ENCODE data around the gene USF1.

The USF1 gene

DNA sequence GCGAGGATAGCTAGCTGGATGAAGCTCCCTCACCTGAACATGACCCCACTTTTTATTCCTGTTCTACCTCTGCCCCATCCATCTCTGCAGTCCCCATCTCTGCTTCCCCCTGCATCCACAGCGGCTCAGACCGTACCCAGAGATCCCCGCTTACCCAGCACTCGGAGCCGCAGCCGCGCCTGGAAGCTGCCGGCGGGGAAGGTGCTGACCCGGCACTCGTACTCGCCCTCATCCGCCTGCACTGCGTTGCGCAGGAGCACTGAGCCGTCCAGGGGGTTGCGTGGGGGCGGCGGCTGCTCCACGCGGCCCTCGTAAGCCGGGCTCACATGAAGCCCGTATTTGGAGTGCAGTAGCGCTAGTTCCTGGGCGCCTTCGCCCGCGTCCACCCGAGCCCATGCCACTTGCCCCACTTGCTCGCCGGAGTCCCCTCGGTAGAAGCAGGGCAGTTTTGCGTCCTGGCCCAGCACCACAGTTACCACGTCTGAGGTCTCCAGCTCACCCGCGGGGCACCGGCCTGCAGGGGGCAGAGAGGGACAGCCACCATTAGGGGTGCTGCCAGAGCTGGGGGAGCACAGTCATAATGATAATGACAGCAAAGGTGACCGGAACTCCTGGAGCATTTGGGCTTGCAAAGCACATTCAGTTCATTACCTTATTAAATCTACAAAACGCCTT is 33.8 kb upstream of the USF1 start:
- DNase-seq (ENCODE audit: low read depth), result no peak

DNA sequence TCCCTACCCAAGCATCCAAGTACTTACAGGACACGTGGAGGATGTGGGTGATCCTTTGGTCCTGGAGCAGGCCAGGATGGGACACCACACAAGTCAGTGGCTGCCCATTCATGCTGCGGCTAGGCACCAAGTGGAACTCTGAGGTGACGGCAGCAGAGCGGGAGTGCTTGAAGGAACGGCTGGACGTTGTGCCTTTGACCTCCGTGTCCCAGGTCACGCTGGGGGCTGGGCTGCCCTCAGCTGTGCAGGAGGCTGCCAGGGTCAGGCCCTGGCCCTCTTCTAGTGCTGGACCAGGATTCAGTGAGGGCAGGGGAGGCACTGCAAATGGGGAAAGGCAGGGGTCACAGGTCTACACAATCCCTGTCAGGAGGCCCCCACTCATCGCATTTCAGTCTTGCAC is 31.6 kb upstream of the USF1 start:
- H3K4me3 ChIP-seq (ENCODE audit: control insufficient read depth, low read depth, low read length), result no peak overlapping the region
- DNase-seq (ENCODE audit: low read depth), result no peak
- TF ChIP-seq, protein P1, sequence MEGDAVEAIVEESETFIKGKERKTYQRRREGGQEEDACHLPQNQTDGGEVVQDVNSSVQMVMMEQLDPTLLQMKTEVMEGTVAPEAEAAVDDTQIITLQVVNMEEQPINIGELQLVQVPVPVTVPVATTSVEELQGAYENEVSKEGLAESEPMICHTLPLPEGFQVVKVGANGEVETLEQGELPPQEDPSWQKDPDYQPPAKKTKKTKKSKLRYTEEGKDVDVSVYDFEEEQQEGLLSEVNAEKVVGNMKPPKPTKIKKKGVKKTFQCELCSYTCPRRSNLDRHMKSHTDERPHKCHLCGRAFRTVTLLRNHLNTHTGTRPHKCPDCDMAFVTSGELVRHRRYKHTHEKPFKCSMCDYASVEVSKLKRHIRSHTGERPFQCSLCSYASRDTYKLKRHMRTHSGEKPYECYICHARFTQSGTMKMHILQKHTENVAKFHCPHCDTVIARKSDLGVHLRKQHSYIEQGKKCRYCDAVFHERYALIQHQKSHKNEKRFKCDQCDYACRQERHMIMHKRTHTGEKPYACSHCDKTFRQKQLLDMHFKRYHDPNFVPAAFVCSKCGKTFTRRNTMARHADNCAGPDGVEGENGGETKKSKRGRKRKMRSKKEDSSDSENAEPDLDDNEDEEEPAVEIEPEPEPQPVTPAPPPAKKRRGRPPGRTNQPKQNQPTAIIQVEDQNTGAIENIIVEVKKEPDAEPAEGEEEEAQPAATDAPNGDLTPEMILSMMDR (conservative IDR thresholded peaks at IDR 0.05; ENCODE audit: control insufficient read depth, insufficient read depth, low read depth, low read length), result no peak

More for the DNA sequence above, 33.8 kb upstream of the USF1 start:
- no peak overlapping the region for H3K4me3 ChIP-seq (ENCODE audit: control insufficient read depth, low read depth, low read length)
- TF ChIP-seq, protein P1 (conservative IDR thresholded peaks at IDR 0.05; ENCODE audit: control insufficient read depth, insufficient read depth, low read depth, low read length), result no peak

DNA sequence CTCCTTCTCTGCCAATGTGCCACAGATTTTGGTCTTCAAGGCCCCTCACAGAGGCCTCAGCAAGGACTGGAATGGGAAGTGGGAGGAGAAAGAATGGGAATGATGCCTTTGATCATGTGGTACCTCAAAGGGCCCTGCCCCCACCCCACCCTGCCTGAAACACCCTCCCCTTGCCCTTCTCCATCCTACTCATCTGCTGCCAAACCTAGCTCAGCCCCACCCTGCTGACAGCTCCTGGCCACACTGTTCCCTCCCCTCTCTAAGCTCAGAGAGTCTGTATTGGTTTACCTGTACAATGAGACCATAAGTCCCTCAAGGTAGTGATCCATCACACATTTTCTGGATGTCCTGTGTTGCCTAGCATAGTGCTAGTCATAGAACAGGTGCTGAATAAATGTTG is 30.6 kb upstream of the USF1 start:
- H3K4me3 ChIP-seq (ENCODE audit: control insufficient read depth, low read depth, low read length), result no peak overlapping the region
- TF ChIP-seq, protein P1 (conservative IDR thresholded peaks at IDR 0.05; ENCODE audit: control insufficient read depth, insufficient read depth, low read depth, low read length), result no peak
- no peak for DNase-seq (ENCODE audit: low read depth)

DNA sequence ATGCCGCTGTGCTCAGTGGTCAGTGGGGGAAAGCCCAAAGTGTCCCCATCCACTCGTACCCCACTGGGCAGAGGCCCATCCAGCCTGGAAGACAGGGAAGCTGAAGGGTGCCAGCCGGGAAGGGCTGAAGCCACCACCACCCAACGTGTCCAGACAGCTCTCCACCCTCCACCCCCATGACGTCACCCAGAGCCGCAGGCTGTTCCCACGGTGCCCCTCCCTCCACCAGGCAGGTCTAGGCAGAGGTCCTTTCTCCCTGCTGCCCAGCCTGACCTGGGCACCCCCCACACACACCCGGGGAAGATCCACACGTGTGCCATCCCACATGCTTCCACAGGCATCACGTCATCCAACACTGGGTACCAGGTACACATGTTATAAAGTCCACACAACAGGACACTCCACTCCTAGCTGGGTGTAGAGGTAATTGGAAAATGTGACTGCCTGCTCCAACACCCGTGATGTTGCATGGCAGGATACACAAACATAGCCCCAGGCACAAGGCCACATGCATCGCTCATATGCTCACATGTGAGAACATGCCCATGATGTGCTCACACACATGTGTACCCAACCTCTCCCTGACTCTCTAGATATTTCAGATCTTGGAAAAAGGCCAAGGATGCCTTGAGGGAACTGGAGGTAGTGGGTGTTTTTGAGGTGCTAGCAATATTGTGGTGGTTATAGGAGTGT is 29.0 kb upstream of the USF1 start:
- no peak overlapping the region for H3K4me3 ChIP-seq (ENCODE audit: control insufficient read depth, low read depth, low read length)
- DNase-seq (ENCODE audit: low read depth), result no peak
- TF ChIP-seq, protein P1 (conservative IDR thresholded peaks at IDR 0.05; ENCODE audit: control insufficient read depth, insufficient read depth, low read depth, low read length), result no peak

DNA sequence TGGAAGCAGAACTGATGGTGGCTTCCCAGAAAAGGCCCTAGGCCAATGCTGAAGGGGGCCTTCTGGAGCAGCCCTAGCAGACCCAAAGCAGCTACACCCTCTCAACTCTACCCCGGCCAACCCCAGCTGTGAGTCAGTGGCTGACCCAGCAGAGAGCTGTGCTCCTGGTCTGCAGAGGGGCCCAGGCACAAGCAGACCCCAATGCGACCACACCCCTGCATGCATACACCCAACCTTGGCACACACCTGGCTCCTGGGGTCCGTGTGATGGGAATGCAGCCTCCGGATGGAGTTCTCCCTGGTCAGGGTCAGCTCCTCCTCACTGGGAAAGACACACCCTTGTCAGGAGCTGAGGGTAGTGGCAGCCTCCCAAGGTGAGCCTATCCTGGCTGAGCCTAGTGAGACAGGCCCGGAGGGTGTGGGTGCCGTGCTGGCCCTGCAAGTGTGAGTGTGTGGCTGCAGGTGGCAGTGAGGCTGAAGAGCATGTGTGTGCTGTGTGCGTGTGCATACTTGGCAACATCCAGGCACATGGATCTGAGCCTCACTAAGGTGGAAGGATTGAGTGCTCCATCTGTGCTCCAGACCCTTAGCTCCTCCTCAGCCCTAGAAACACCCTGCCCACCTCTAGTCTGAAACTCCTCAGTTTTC is 27.8 kb upstream of the USF1 start:
- no peak for DNase-seq (ENCODE audit: low read depth)
- TF ChIP-seq, protein P1 (conservative IDR thresholded peaks at IDR 0.05; ENCODE audit: control insufficient read depth, insufficient read depth, low read depth, low read length), result no peak
- no peak overlapping the region for H3K4me3 ChIP-seq (ENCODE audit: control insufficient read depth, low read depth, low read length)

DNA sequence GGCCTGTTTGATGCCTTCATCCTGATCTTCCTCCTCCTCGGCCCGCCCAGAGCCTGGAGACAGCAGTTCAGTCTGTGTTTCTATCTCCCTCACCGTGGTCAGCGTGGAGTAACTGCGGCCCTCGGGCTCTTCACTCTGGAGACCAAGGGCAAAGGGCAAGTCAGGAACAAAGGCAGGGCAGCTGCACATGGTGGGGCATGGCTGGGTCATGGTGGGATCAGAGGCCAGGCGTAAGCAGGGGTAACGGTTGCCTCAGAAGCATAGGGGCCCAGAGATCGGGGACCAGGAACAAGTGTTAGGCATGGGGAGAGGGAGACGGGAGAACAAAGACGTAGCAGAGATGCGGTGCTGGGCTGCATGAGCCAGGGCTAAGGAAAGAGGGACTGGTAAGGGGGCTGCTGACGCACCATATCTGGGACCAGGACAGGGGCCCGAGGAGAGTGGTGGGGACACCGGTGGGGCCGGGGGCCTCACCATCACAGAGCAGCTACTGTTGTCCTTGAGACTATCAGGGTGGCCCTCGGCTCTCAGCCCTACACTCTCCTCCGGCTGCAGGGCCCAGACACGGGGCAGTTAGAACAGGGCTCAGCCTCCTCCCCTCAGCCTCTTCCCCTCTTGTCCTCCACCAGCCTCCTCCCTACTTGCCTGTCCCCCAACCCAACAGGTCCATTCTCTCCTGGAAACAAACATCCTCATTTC is 27.1 kb upstream of the USF1 start:
- no peak for DNase-seq (ENCODE audit: low read depth)
- TF ChIP-seq, protein P1 (conservative IDR thresholded peaks at IDR 0.05; ENCODE audit: control insufficient read depth, insufficient read depth, low read depth, low read length), result no peak
- H3K4me3 ChIP-seq (ENCODE audit: control insufficient read depth, low read depth, low read length), result no peak overlapping the region
